Vagina (tissue), 2 donors: ENCODE measurements around the gene OR9A4. TPM values are rescaled to one million over a fixed set of nuclear protein-coding genes. Genes with fewer than 3 reads are reported as not detected.

Experiments
- DNase-seq, 2 donors: peaks; one replicate each; pipeline ENCODE4 v3.0.0-alpha.2; 2017; ENCODE audit errors: extremely low spot score in 2 of 2
- H3K27ac ChIP-seq: fragments of 200-600 bp; sonication (generic); one replicate; pipeline ENCODE4 v1.5.1; 2019
- H3K27me3 ChIP-seq: fragments of 200-600 bp; sonication (generic); one replicate; pipeline ENCODE4 v1.5.1; 2019
- H3K36me3 ChIP-seq, 2 donors: fragments of 200-600 bp; sonication (generic); one replicate each; pipeline ENCODE4 v1.5.1; 2017 to 2019
- H3K4me1 ChIP-seq: fragments of 200-600 bp; sonication (generic); one replicate; pipeline ENCODE4 v1.5.1; 2019
- H3K4me3 ChIP-seq, 2 donors: fragments of 200-600 bp; sonication (generic); 1 replicate in 1 of 2; 2 replicates in 1 of 2; pipeline ENCODE4 v1.5.1; 2016 to 2019
- H3K9me3 ChIP-seq: fragments of 200-600 bp; sonication (generic); one replicate; pipeline ENCODE4 v1.5.1; 2019
- POLR2A ChIP-seq, 2 donors: fragments of 450-650 bp; IDR thresholded peaks; one replicate each; pipeline ENCODE4 v1.6.1; 2017; ENCODE audit warnings: antibody characterized with exemption in 2 of 2, mild to moderate bottlenecking in 2 of 2, moderate library complexity in 2 of 2
- POLR2AphosphoS5 ChIP-seq, 2 donors: sonication (generic); formaldehyde crosslinking; IDR thresholded peaks; one replicate each; pipeline ENCODE4 v1.9.0; 2017; ENCODE audit warnings: antibody characterized with exemption in 2 of 2, mild to moderate bottlenecking in 2 of 2, low read depth in 1 of 2; ENCODE audit not compliant: insufficient read depth in 1 of 2
- intact Hi-C: fragments of 100-400 bp; cut with DNase I; formaldehyde crosslinking; loops from one replicate; pipeline ENCODE4 v1.15.1; 2023
- total RNA-seq: library from RNA; depleted of rRNA; stranded (reverse); fragments of >200 nt; gene quantifications from one replicate; pipeline ENCODE4 v1.2.3, GENCODE V29; 2016
- TF ChIP-seq, protein P1 (sequence below), 3 experiments: fragments of 450-650 bp in 2 of 3; fragments of 200-600 bp in 1 of 3; sonication (generic) in 1 of 3; IDR thresholded peaks; one replicate each; pipeline ENCODE4 v1.5.1; 2017 to 2019; ENCODE audit warnings: antibody characterized with exemption in 3 of 3, mild to moderate bottlenecking in 2 of 3, moderate library complexity in 2 of 3

Gene OR9A4
- total RNA-seq, 1 donor from 2014 or later, result not detected

DNA sequence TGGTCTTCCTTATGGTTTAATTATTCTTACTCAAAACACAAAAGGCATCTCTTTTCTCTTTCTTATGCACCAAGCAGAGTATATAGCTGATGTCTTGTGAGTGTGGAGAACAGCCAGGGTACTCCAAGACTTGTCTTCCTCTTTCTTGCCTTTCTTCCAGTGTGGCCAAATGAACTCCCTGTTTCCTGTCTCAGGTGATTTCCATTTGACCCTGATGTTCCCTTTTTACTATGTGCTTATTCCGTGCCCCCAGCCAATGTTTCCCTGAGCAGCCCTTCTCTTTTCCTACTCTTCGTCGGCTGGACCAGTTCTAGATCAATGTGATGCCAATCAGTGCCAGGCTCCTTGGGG lies 12.6 kb downstream of the OR9A4 start:
- TF ChIP-seq POLR2A (IDR thresholded peaks at IDR 0.05) (no peak), POLR2AphosphoS5 (IDR thresholded peaks at IDR 0.05; ENCODE audit: insufficient read depth in 1 of 2, low read depth in 1 of 2) (no peak)
- TF ChIP-seq, protein P1, sequence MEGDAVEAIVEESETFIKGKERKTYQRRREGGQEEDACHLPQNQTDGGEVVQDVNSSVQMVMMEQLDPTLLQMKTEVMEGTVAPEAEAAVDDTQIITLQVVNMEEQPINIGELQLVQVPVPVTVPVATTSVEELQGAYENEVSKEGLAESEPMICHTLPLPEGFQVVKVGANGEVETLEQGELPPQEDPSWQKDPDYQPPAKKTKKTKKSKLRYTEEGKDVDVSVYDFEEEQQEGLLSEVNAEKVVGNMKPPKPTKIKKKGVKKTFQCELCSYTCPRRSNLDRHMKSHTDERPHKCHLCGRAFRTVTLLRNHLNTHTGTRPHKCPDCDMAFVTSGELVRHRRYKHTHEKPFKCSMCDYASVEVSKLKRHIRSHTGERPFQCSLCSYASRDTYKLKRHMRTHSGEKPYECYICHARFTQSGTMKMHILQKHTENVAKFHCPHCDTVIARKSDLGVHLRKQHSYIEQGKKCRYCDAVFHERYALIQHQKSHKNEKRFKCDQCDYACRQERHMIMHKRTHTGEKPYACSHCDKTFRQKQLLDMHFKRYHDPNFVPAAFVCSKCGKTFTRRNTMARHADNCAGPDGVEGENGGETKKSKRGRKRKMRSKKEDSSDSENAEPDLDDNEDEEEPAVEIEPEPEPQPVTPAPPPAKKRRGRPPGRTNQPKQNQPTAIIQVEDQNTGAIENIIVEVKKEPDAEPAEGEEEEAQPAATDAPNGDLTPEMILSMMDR (IDR thresholded peaks at IDR 0.05), result no peak
- no peaks in the 10 kb centered on the region for H3K9me3 ChIP-seq
- H3K27ac ChIP-seq, result no peak overlapping the region
- no peak overlapping the region for H3K4me3 ChIP-seq
- H3K27me3 ChIP-seq, result no peaks in the 10 kb centered on the region
- no peak for DNase-seq
- no peaks in the 10 kb centered on the region for H3K36me3 ChIP-seq
- intact Hi-C loops, result no loop called here
- no peaks in the 10 kb centered on the region for H3K4me1 ChIP-seq

DNA sequence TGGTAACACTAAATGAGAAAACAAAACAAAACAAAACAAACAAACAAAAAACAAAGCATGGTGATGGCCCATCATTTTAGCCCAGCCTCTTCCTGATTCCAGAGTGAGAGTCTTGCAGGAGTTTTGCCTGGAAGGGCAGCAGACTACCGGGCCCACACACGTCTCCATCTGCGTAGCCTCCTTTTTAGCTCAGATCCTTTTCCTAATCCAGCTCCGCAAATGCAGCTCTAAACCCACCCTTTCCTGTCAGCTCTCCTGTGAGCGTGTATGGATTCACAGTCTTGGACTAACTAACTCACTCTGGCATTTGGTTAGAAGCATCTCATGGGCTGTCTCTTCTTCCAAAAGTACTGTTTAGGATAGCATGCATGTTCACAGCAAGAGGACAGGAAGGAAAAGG lies 14.0 kb downstream of the OR9A4 start:
- DNase-seq, result no peak
- H3K9me3 ChIP-seq, result no peaks in the 10 kb centered on the region
- no peaks in the 10 kb centered on the region for H3K27me3 ChIP-seq
- intact Hi-C loops, result no loop called here
- no peak overlapping the region for H3K4me3 ChIP-seq
- TF ChIP-seq, protein P1 (IDR thresholded peaks at IDR 0.05), result no peak
- TF ChIP-seq POLR2A (IDR thresholded peaks at IDR 0.05) (no peak), POLR2AphosphoS5 (IDR thresholded peaks at IDR 0.05; ENCODE audit: insufficient read depth in 1 of 2, low read depth in 1 of 2) (no peak)
- no peaks in the 10 kb centered on the region for H3K4me1 ChIP-seq
- H3K36me3 ChIP-seq, result no peaks in the 10 kb centered on the region
- H3K27ac ChIP-seq, result no peak overlapping the region

DNA sequence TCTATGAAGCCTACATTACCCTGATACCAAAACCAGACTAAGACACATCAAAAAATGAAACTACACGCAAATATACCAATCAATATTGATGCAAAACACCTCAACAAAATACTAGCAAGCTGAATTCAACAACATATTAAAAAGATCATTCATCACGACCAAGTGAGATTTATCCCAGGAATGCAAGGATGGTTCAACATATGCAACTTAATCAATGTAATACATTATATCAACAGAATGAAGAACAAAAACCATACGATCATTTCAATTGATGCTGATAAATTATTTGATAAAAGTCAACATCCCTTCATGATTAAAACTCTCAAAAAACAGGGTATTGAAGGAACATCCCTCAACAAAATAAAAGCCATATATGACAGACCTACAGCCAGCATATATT lies 24.9 kb downstream of the OR9A4 start:
- no peak for TF ChIP-seq POLR2A (IDR thresholded peaks at IDR 0.05)
- TF ChIP-seq POLR2AphosphoS5 (IDR thresholded peaks at IDR 0.05; ENCODE audit: insufficient read depth in 1 of 2, low read depth in 1 of 2), result no peak
- TF ChIP-seq, protein P1 (IDR thresholded peaks at IDR 0.05), result no peak
- H3K4me1 ChIP-seq, result no peaks in the 10 kb centered on the region
- no peaks in the 10 kb centered on the region for H3K36me3 ChIP-seq
- no peak overlapping the region for H3K4me3 ChIP-seq
- no peak overlapping the region for H3K27ac ChIP-seq
- intact Hi-C loops, result no loop called here
- H3K9me3 ChIP-seq, result no peaks in the 10 kb centered on the region
- no peaks in the 10 kb centered on the region for H3K27me3 ChIP-seq
- no peak for DNase-seq

DNA sequence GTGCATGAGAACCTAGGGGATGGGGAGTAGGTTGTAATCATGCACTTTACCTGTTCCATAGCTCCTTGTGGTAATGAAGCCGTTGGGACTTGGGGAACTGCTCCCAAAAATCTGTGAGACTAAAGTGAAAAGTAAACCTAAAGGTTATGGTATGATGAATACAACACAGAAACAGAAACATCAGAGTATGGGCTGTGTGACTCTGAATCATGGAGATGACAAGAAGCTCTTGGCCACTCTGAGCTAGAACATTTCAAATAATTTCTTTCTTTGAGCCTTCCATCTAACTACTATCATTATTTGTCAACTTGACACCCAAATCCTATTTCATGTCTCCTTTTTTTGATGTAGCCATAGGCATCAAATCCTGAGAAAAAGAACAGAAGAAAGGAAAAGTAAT lies 27.6 kb downstream of the OR9A4 start:
- intact Hi-C loops, result no loop called here
- TF ChIP-seq, protein P1 (IDR thresholded peaks at IDR 0.05), result no peak
- TF ChIP-seq POLR2A (IDR thresholded peaks at IDR 0.05), result no peak
- no peak for TF ChIP-seq POLR2AphosphoS5 (IDR thresholded peaks at IDR 0.05; ENCODE audit: insufficient read depth in 1 of 2, low read depth in 1 of 2)
- Histone ChIP-seq H3K27ac (no peak overlapping the region), H3K27me3 (no peaks in the 10 kb centered on the region), H3K36me3 (no peaks in the 10 kb centered on the region), H3K4me3 (no peak overlapping the region), H3K4me1 (no peaks in the 10 kb centered on the region), H3K9me3 (no peaks in the 10 kb centered on the region)
- DNase-seq, result no peak

DNA sequence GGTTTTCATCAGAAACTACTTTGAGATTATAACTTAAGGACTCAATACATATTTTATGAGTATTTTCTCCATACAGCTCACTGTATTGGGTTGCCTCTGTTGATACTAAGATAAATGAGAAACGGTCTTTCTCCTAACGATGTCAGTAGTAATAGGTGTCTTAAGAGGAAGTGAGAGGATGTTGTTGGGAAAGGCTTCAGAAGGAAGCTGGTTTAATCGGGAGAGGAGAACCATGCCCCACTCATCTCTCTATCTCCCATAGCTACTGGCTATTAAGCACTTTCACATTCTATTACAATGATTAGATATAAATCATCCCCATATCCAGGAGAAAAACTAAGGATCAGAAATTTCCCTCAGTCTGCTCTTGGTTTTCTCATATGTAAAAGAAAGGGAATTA lies 28.6 kb downstream of the OR9A4 start:
- TF ChIP-seq POLR2A (IDR thresholded peaks at IDR 0.05), result no peak
- TF ChIP-seq POLR2AphosphoS5 (IDR thresholded peaks at IDR 0.05; ENCODE audit: insufficient read depth in 1 of 2, low read depth in 1 of 2), result no peak
- TF ChIP-seq, protein P1 (IDR thresholded peaks at IDR 0.05), result no peak
- intact Hi-C loops, result no loop called here

More for the DNA sequence above, 28.6 kb downstream of the OR9A4 start:
- Histone ChIP-seq H3K27me3 (no peaks in the 10 kb centered on the region), H3K9me3 (no peaks in the 10 kb centered on the region), H3K36me3 (no peaks in the 10 kb centered on the region), H3K4me3 (no peak overlapping the region), H3K4me1 (no peaks in the 10 kb centered on the region), H3K27ac (no peak overlapping the region)
- no peak for DNase-seq
